GM21737 (cell line): ENCODE results near the gene BAIAP2L1.
"Not testable (repeated sequence)": the region's sequence is repeated elsewhere in the genome, so short reads cannot be mapped to it uniquely, and the experiment has no call there.

Source experiments
- ATAC-seq: cut with Tn5 transposase; IDR thresholded peaks from one replicate; pipeline ENCODE4 v1.9.1; 2021; ENCODE audit warnings: mild to moderate bottlenecking, moderate library complexity; ENCODE audit not compliant: unreplicated experiment

The BAIAP2L1 gene

DNA sequence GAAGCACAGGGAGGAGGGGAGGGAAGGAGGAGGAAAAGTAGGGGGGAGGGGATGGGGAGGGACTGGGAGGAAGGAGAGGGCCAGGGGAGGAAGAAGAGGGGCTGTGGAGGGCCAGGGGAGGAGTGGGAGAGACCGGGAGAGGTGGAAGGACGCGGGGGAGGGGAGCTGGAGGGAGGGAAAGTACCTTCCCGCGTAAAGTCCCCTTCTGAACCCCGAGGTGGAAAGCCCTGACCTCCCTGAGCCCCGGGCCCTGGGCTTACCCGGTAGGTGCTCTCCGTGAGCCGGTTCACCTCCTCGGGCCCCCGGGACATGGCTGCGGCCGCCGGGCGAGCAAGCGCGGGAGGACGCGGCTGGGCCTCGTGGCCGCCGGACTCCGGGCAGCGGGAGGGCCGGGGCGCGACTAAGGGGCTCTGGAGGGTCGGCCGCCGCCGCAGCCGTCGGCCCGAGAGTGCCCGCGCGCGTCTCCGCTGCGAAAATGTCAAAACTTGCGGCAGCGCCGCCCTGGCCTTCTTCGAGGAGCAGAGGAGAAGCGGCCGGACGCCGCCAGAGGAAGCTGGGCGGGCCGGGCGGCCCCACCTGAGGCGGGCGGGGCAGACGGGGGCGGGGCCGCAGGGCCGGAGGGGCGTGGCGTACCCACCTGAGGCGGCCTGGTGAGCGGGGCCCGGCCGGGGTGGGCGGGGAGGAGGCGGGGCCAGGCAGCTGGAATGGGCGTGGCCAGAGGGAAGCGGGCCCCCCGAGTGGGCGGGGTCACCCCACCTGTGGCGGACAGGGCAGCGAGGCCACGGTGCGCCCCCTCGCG lies at the start of gene BAIAP2L1:
BAIAP2L1 (minus strand) TSS at position 549 of the 799 bp plus-strand sequence; CDS start at position 311, 238 bp downstream.
- peak; percentile 80 for ATAC-seq

DNA sequence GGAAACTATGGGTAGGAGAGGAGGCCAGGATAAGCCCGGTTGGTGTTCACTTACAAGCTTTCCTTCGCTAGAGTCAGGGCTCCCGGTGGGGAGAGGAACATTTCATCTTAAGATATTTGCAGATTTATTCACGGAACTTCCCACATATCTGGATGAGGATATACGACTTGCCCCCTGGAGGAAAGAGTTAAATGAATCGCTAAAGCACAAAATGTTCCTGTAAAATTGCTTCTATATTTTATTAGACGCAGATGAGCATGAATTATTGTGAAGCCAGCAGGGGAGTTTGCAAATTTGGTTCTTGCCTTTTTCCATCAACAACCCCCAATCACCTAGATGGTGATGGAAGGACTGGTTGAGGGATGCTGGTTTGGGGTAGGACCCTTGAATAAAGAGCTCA lies 47.9 kb upstream of the BAIAP2L1 start:
- ATAC-seq: no peak

DNA sequence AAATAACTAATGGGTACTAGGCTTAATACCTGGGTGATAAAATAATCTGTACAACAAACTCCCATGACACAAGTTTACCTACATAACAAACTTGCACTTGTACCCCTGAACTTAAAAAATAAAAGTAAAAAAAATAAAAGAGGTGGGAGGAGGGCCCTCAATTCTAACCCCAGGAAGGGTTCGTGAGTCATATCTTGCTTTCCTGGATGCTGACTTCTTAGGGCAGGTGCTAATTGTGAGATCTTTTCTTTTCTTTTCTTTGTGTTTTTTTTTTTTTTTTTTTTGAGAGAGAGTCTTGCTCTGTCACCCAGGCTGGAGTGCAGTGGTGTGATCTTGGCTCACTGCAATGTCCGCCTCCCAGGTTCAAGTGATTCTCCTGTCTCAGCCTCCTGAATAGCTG lies 40.1 kb upstream of the BAIAP2L1 start:
- not testable (repeated sequence) for ATAC-seq

GRCh38 chr7:98439484-98439883 lies 38.6 kb upstream of the BAIAP2L1 start:
- ATAC-seq: no peak

DNA sequence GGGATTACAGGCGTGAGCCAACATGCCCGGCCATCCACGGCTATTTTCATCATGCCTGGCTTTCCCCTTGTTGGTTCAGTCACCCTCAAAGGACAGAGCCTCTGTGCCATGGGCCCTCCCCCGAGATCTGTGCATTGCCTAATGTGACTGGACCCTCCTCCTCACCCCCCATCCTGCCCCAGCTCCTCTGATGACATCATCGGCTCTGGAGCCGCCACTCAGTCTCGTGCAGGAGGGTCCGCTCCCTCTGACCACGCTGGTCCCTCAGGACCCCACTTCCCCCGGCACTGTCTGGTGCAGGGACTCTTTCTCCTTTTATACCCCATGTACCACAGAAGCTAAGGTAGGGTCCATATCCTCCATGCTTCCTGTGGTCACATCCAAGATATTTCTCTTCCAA lies 33.2 kb upstream of the BAIAP2L1 start:
- ATAC-seq: no peak

GRCh38 chr7:98429799-98430198 lies 28.9 kb upstream of the BAIAP2L1 start:
- no peak for ATAC-seq

- no peak for ATAC-seq
Measured at GRCh38 chr7:98423043-98423442, 22.2 kb upstream of the BAIAP2L1 start.

- ATAC-seq: no peak
Measured at GRCh38 chr7:98420966-98421612, 20.2 kb upstream of the BAIAP2L1 start.

DNA sequence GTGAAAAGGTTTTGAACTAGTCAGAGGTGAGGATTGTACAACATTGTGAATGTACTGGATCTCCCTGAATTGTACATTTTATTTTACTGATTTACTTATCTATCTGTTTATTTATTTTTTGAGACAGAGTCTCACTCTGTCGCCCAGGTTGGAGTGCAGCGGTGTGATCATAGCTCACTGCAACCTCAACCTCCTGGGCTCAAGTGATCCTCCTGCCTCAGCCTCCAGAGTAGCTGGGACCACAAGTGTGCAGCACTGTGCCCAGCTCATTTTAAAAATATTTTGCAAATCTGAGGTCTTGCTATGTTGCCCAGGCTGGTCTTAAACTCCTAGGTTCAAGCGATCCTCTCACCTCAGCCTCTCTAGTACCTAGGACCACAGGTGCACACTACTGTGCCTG lies 19.1 kb upstream of the BAIAP2L1 start:
- ATAC-seq: not testable (repeated sequence)

DNA sequence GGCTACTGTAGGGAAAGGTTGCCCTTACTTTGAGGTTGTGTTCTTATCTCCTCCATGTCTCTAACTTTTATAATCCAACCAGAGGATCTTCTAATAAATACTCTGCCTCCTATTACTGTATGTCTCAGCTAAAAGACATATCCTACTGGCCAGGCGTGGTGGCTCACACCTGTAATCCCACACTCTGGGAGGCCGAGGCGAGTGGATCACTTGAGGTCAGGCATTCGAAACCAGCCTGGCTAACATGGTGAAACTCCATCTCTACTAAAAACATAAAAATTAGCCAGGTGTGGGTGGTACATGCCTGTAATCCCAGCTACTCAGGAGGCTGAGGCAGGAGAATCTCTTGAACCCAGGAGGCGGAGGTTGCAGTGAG lies 18.4 kb upstream of the BAIAP2L1 start:
- ATAC-seq: not testable (repeated sequence)

DNA sequence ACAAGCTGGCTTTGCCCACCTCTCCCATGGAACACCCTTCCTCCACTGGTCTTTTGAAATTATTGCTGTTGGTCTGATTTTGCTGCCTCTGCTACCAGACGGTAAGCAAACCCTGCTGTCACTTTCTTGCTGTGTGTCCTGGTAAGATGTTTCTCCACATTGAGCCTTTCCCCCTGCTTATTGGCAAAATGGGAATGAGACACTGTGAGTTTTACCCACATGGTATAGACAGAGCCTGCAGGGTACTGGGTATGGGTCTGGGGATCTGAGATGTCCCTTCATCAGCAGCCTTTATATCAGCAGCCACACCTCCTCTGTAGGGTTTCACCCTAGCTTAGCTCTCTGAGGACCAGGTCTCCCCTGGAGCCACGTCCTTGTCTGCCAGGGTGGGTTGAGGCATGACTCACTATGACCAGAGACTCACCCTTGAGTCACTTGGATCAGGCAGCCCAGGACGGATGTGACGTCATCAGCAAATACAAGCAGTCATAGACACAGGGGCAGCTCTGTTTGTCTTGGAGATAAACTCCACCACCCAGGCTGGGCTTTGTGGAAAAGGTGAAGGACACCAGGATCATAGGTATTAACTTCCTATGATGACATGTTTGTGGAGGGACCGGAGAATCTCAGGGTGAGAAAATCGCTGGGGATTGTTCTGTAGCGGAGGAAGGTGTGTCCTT lies 17.9 kb upstream of the BAIAP2L1 start:
- ATAC-seq: no peak

DNA sequence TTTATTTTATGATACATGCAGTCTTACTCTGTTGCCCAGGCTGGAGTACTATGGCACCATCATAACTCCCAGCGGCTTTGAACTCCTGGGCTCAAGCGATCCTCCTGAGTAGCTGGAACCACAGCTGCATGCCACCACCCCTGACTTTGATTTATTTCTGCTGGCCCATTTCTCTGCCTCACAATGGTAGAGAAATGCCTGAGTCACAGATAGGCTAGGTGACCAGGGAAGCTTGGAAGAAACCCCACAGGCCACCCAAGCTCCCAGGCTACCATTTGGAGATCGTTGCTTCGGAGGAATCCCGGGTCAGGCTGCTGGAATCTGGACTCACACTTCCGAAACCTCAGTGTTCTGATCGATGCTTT lies 17.4 kb upstream of the BAIAP2L1 start:
- no peak for ATAC-seq

DNA sequence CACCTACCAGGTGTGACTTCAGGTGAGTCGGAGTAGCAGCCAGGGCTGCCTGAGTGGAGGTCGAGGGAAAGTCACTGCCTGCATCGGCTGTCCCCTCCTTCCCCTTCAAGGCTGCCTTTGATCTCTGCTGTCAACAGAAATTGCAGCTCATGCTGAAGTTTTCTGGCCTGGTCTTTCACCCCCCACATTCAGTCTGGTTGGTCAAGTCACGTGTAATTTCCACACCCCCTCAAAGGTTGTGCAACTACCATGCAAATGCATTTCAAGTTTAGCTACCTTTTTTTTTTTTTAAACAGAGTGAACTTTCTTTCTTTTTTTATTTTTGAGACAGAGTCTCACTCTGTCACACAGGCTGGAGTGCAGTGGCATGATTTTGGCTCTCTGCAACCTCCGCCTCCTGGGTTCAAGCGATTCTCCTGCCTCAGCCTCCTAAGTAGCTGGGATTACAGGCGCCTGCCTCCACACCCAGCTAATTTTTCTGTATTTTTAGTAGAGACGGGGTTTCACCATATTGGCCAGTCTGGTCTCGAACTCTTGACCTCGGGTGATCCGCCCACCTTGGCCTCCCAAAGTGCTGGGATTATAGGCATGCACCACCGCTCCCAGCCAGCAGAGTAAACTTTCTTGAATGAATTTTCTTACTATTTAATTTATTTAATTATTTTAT lies 16.8 kb upstream of the BAIAP2L1 start:
- not testable (repeated sequence) for ATAC-seq

- no peak for ATAC-seq
Measured at GRCh38 chr7:98414205-98414900, 13.5 kb upstream of the BAIAP2L1 start.

- not testable (repeated sequence) for ATAC-seq
Measured at GRCh38 chr7:98413655-98414054, 12.8 kb upstream of the BAIAP2L1 start.

- no peak for ATAC-seq
Measured at GRCh38 chr7:98409843-98410242, 9.0 kb upstream of the BAIAP2L1 start.

DNA sequence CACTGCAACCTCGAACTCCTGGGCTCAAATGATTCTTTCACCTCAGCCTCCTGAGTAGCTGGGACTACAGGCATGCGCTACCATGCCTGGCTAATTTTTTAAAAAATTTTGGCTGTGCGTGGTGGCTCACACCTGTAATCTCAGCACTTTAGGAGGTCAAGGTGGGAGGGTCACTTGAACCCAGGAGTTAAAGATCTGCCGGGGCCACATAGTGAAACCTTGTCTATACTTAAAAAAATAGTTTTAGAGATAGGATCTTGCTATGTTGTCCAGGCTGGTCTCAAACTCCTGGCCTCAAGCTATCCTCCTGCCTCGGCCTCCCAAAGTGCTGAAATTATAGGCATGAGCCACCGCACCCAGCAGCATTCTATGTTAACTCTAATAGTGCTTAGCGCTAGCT lies 7.3 kb upstream of the BAIAP2L1 start:
- ATAC-seq: not testable (repeated sequence)

- ATAC-seq: no peak
Measured at GRCh38 chr7:98406827-98407226, 5.9 kb upstream of the BAIAP2L1 start.

- no peak for ATAC-seq
Measured at GRCh38 chr7:98404840-98405239, 4.0 kb upstream of the BAIAP2L1 start.

- ATAC-seq: no peak
Measured at GRCh38 chr7:98399890-98400541, 874 bp downstream of the BAIAP2L1 start.
